HepG2 (cell line): ENCODE measurements around the gene FAM184B. TPM values are rescaled to one million over a fixed set of nuclear protein-coding genes. Genes with fewer than 3 reads are reported as not detected.

ENCODE experiments used
- AKAP8 ChIP-seq: sonication (generic); formaldehyde crosslinking; IDR thresholded peaks from 2 replicates; pipeline ENCODE4 v1.5.1; 2020; ENCODE audit warnings: mild to moderate bottlenecking, missing genetic modification reagents
- CCDC6 ChIP-seq: sonication (generic); formaldehyde crosslinking; IDR thresholded peaks from 2 replicates; pipeline ENCODE4 v1.8.1; 2022; ENCODE audit warnings: mild to moderate bottlenecking, missing genetic modification reagents, moderate library complexity
- EED ChIP-seq: sonication (generic); formaldehyde crosslinking; IDR thresholded peaks from 2 replicates; pipeline ENCODE4 v1.5.0; 2020; ENCODE audit warnings: mild to moderate bottlenecking, missing genetic modification reagents
- FOXO1 ChIP-seq: sonication (generic); formaldehyde crosslinking; IDR thresholded peaks from 2 replicates; pipeline ENCODE4 v1.4.0; 2020; ENCODE audit warnings: missing genetic modification reagents
- GABPA ChIP-seq, 2 experiments: IDR thresholded peaks; 2 replicates each; pipeline ENCODE4 v1.6.1; 2011 to 2016; ENCODE audit warnings: low read depth in 2 of 2, low read length in 1 of 2, missing biosample characterization in 1 of 2, missing genetic modification characterization in 1 of 2
- GABPB1 ChIP-seq: IDR thresholded peaks from 2 replicates; pipeline ENCODE4 v1.6.1; 2016; ENCODE audit warnings: mild to moderate bottlenecking, missing genetic modification reagents, moderate library complexity, missing compliant biosample characterization
- HNF1B ChIP-seq: sonication (generic); formaldehyde crosslinking; IDR thresholded peaks from 2 replicates; pipeline ENCODE4 v1.5.1; 2020; ENCODE audit warnings: mild to moderate bottlenecking, moderate library complexity, missing genetic modification reagents
- KLF12 ChIP-seq: sonication (generic); formaldehyde crosslinking; IDR thresholded peaks from 2 replicates; pipeline ENCODE4 v1.4.0; 2020; ENCODE audit warnings: missing genetic modification reagents, borderline replicate concordance
- NFYC ChIP-seq: IDR thresholded peaks from 2 replicates; pipeline ENCODE4 v1.6.1; 2016; ENCODE audit warnings: missing genetic modification reagents, missing compliant biosample characterization
- NR3C1 ChIP-seq: sonication (generic); formaldehyde crosslinking; IDR thresholded peaks from 2 replicates; pipeline ENCODE4 v1.4.0; 2020; ENCODE audit warnings: missing genetic modification reagents
- PAX8 ChIP-seq: sonication (generic); formaldehyde crosslinking; IDR thresholded peaks from 2 replicates; pipeline ENCODE4 v1.8.0; 2022; ENCODE audit warnings: mild to moderate bottlenecking, missing genetic modification reagents, borderline replicate concordance
- PHF5A ChIP-seq: IDR thresholded peaks from one replicate; pipeline ENCODE4 v1.6.1; 2018; ENCODE audit warnings: low read depth, missing genetic modification reagents; ENCODE audit not compliant: unreplicated experiment
- SKIL ChIP-seq: sonication (generic); formaldehyde crosslinking; IDR thresholded peaks from 2 replicates; pipeline ENCODE4 v1.8.0; 2022; ENCODE audit warnings: missing genetic modification reagents, mild to moderate bottlenecking, moderate library complexity, borderline replicate concordance
- SMAD3 ChIP-seq: sonication (generic); formaldehyde crosslinking; IDR thresholded peaks from 2 replicates; pipeline ENCODE4 v1.4.0; 2020; ENCODE audit warnings: missing genetic modification reagents
- SOX5 ChIP-seq: IDR thresholded peaks from 2 replicates; pipeline ENCODE4 v1.6.1; 2016; ENCODE audit warnings: borderline replicate concordance
- SP2 ChIP-seq: sonication (generic); formaldehyde crosslinking; IDR thresholded peaks from 2 replicates; pipeline ENCODE4 v1.5.1; 2020; ENCODE audit warnings: mild to moderate bottlenecking, missing genetic modification reagents
- TBX3 ChIP-seq: fragments of 450-650 bp; IDR thresholded peaks from 2 replicates; pipeline ENCODE4 v1.6.1; 2017; ENCODE audit warnings: antibody characterized with exemption, mild to moderate bottlenecking, inconsistent platforms, borderline replicate concordance
- ZFP36L1 ChIP-seq: sonication (generic); formaldehyde crosslinking; IDR thresholded peaks from 2 replicates; pipeline ENCODE4 v1.8.0; 2022; ENCODE audit warnings: mild to moderate bottlenecking, missing genetic modification reagents, moderate library complexity
- ZFX ChIP-seq: sonication (generic); formaldehyde crosslinking; IDR thresholded peaks from 2 replicates; pipeline ENCODE4 v1.4.0; 2020; ENCODE audit warnings: mild to moderate bottlenecking, low read depth, missing genetic modification reagents, moderate library complexity
- ZNF3 ChIP-seq: IDR thresholded peaks from 2 replicates; pipeline ENCODE4 v1.7.0; 2017; ENCODE audit warnings: inconsistent platforms
- ZNF333 ChIP-seq: sonication (generic); formaldehyde crosslinking; IDR thresholded peaks from 2 replicates; pipeline ENCODE4 v1.4.0; 2020; ENCODE audit warnings: mild to moderate bottlenecking, missing genetic modification reagents, borderline replicate concordance
- ZNF616 ChIP-seq: sonication (generic); formaldehyde crosslinking; IDR thresholded peaks from 2 replicates; pipeline ENCODE4 v1.5.0; 2020; ENCODE audit warnings: low read depth, mild to moderate bottlenecking, missing genetic modification reagents
- ZNF652 ChIP-seq: IDR thresholded peaks from 2 replicates; pipeline ENCODE4 v1.6.1; 2016; ENCODE audit warnings: low read depth, borderline replicate concordance
- ZNF670 ChIP-seq: sonication (generic); formaldehyde crosslinking; IDR thresholded peaks from 2 replicates; pipeline ENCODE4 v1.8.0; 2022; ENCODE audit warnings: mild to moderate bottlenecking, missing genetic modification reagents, borderline replicate concordance
- ZNF766 ChIP-seq: sonication (generic); formaldehyde crosslinking; IDR thresholded peaks from 2 replicates; pipeline ENCODE4 v1.5.0; 2020; ENCODE audit warnings: missing genetic modification reagents, borderline replicate concordance
- polyA plus RNA-seq, 8 experiments: library from polyadenylated mRNA; depleted of rRNA in 3 of 8; stranded (reverse) in 7 of 8; unstranded in 1 of 8; fragments of >200 nt; fragmentation: Illumina TruSeq in 4 of 8; extraction: Trizol in 4 of 8; gene quantifications; 2 replicates each; pipeline versions ENCODE4 v1.2.1 to v1.2.3, GENCODE V29; 2011 to 2016; ENCODE audit warnings: low read depth in 4 of 8, missing spikeins in 1 of 8, mixed read lengths in 1 of 8; ENCODE audit not compliant: insufficient read depth in 1 of 8
- total RNA-seq, 5 experiments: library from RNA; depleted of rRNA; stranded (reverse); fragments of >200 nt; fragmentation: Illumina TruSeq; extraction: Trizol; gene quantifications; 2 replicates each; pipeline ENCODE4 v1.2.3, GENCODE V29; 2016; ENCODE audit warnings: low read depth in 1 of 5
- TF ChIP-seq, protein P1 (sequence below): sonication (generic); formaldehyde crosslinking; IDR thresholded peaks from 2 replicates; pipeline ENCODE4 v1.8.0; 2022; ENCODE audit warnings: mild to moderate bottlenecking, missing genetic modification reagents, moderate library complexity

FAM184B gene
- total and polyA plus RNA-seq, 2 of the 13 experiments (the other 11 are each of a cell fraction or from before 2014, with no cell fraction given): not detected

DNA sequence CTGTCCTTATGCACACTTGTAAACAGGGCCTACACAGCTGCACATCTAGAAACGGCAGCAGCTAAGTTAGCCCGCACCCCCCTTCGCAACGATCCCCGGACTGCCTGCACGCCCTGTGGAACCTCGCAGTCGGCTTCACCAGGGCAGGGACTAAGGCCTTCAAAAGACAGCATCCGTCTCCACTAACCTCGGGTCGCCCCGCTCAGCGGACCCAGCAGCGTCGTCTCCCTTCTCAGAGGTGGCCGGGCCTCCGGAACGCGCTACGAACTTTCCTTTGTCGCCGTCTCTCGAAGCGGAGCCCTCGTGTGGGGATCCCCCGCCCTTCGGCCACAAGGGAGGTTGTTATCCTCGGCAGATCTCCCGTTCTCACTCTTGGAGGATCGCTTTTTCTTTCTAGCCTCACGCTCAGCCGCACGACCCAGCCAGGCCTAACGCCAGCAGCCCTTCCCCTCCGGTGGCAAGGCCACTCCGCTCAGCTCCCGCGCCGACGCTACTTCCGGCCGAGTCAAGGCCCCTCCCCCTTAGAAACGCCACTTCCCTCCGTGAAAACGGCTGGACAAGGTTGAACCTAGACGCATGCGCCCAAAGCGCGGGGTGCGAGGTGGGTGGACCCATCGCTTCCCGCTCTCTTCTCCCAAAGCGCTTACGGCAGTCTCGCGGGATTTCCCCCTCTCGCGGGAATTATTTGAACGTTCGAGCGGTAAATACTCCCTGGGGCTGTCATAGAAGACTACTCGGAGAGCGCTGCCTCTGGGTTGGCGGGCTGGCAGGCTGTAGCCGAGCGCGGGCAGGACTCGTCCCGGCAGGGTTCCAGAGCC, 29.0 kb upstream of the FAM184B start, which contains the start of the genes DCAF16 and NCAPG (continued):
- TF ChIP-seq SOX5 (CRISPR knock-in tag): peak; percentile 54
- no peak; the same call in 1 of the 2 replicates for TF ChIP-seq KLF12 (CRISPR knock-in tag)
- no peak for TF ChIP-seq PHF5A (CRISPR knock-in tag)
- TF ChIP-seq ZNF670 (CRISPR knock-in tag): peak; percentile 87; the same call in 1 of the 2 replicates
- TF ChIP-seq, protein P1, sequence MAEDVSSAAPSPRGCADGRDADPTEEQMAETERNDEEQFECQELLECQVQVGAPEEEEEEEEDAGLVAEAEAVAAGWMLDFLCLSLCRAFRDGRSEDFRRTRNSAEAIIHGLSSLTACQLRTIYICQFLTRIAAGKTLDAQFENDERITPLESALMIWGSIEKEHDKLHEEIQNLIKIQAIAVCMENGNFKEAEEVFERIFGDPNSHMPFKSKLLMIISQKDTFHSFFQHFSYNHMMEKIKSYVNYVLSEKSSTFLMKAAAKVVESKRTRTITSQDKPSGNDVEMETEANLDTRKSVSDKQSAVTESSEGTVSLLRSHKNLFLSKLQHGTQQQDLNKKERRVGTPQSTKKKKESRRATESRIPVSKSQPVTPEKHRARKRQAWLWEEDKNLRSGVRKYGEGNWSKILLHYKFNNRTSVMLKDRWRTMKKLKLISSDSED: no peak
- no peak for TF ChIP-seq AKAP8 (CRISPR knock-in tag)
- TF ChIP-seq SKIL (CRISPR knock-in tag): peak; percentile 63; the same call in 1 of the 2 replicates
- no peak for TF ChIP-seq ZNF333 (CRISPR knock-in tag)
- TF ChIP-seq GABPA (IDR thresholded peaks at IDR 0.05; ENCODE audit: low read depth, low read length): peak; percentile 86
- TF ChIP-seq GABPA (CRISPR knock-in tag; IDR thresholded peaks at IDR 0.05; ENCODE audit: low read depth): peak; percentile 96
- peak; percentile 78; the same call in 1 of the 2 replicates for TF ChIP-seq ZNF616
- peak; percentile 58; the same call in 1 of the 2 replicates for TF ChIP-seq SMAD3
- TF ChIP-seq PAX8 (CRISPR knock-in tag): no peak
- no peak for TF ChIP-seq NR3C1 (CRISPR knock-in tag)
- peak; percentile 78; the same call in 1 of the 2 replicates for TF ChIP-seq ZNF766 (CRISPR knock-in tag)
- TF ChIP-seq ZFX (CRISPR knock-in tag): peak; percentile 99
- no peak; the same call in 1 of the 2 replicates for TF ChIP-seq FOXO1
- TF ChIP-seq HNF1B: peak; percentile 94
- TF ChIP-seq TBX3: peak; percentile 28; the same call in 1 of the 2 replicates
- TF ChIP-seq ZFP36L1: no peak
- peak; percentile 97 for TF ChIP-seq GABPB1 (CRISPR knock-in tag)
- peak; percentile 86; the same call in 1 of the 2 replicates for TF ChIP-seq CCDC6 (CRISPR knock-in tag)
- TF ChIP-seq ZNF652 (CRISPR knock-in tag): no peak; the same call in 1 of the 2 replicates
- TF ChIP-seq SP2 (CRISPR knock-in tag): peak; percentile 72
- peak; percentile 63 for TF ChIP-seq NFYC (CRISPR knock-in tag)
- TF ChIP-seq ZNF3 (CRISPR knock-in tag): no peak
- peak; percentile 92; the same call in 1 of the 2 replicates for TF ChIP-seq EED (CRISPR knock-in tag)
